Osteocyte (in vitro differentiated cells): ENCODE results near the gene CALD1. TPM values are rescaled to one million over a fixed set of nuclear protein-coding genes. Genes with fewer than 3 reads are reported as not detected.
A peak's percentile ranks its signal among the peaks of the same experiment; 100 is the strongest.

Experiments
- DNase-seq: peaks from one replicate; pipeline ENCODE4 v3.0.0; 2021; ENCODE audit warnings: mixed read lengths; ENCODE audit not compliant: unreplicated experiment; ENCODE audit errors: extremely low spot score
- H3K27ac Mint-ChIP-seq: one replicate; pipeline ENCODE4 v1.8.0; 2021; ENCODE audit warnings: mild to moderate bottlenecking, mixed read lengths; ENCODE audit not compliant: unreplicated experiment
- H3K27me3 Mint-ChIP-seq: one replicate; pipeline ENCODE4 v1.8.0; 2021; ENCODE audit warnings: mixed read lengths; ENCODE audit not compliant: unreplicated experiment
- H3K36me3 Mint-ChIP-seq: one replicate; pipeline ENCODE4 v1.8.0; 2021; ENCODE audit warnings: mixed read lengths; ENCODE audit not compliant: unreplicated experiment
- H3K4me1 Mint-ChIP-seq: one replicate; pipeline ENCODE4 v1.8.0; 2021; ENCODE audit warnings: mixed read lengths; ENCODE audit not compliant: unreplicated experiment
- H3K4me3 Mint-ChIP-seq: one replicate; pipeline ENCODE4 v1.8.0; 2021; ENCODE audit warnings: mild to moderate bottlenecking, moderate library complexity, mixed read lengths; ENCODE audit not compliant: unreplicated experiment
- H3K9me3 Mint-ChIP-seq: one replicate; pipeline ENCODE4 v1.8.0; 2021; ENCODE audit warnings: mixed read lengths; ENCODE audit not compliant: unreplicated experiment
- CTCF ChIP-seq: fragments of 200-600 bp; sonication (generic); IDR thresholded peaks from 2 replicates; pipeline ENCODE4 v1.5.0; 2021; ENCODE audit warnings: antibody characterized with exemption, mild to moderate bottlenecking, moderate library complexity
- total RNA-seq: library from RNA; stranded (reverse); gene quantifications from 2 replicates; pipeline ENCODE4 v1.2.1, GENCODE V29; 2021

CALD1 gene
- total RNA-seq, 1 donor from 2014 or later = 807 TPM

- H3K4me1 Mint-ChIP-seq = peaks cover 76% of the 10 kb centered on the region
- peak overlapping the region; percentile 87 for H3K27ac Mint-ChIP-seq
- TF ChIP-seq CTCF = no peak
- H3K27me3 Mint-ChIP-seq = no peaks in the 10 kb centered on the region
- H3K36me3 Mint-ChIP-seq = peaks cover 49% of the 10 kb centered on the region
- DNase-seq = peak; percentile 86
- H3K4me3 Mint-ChIP-seq = peak overlapping the region; percentile 77
- peaks cover 5% of the 10 kb centered on the region for H3K9me3 Mint-ChIP-seq
These were observed 111.8 kb downstream of the CALD1 start for GRCh38 chr7:134891262-134891695.

GRCh38 chr7:134891696-134892678, 112.6 kb downstream of the CALD1 start:
- TF ChIP-seq CTCF = no peak
- Mint-ChIP-seq H3K27ac (peak overlapping the region; percentile 87), H3K9me3 (peaks cover 5% of the 10 kb centered on the region), H3K4me3 (peak overlapping the region; percentile 77), H3K36me3 (peaks cover 52% of the 10 kb centered on the region), H3K4me1 (peaks cover 72% of the 10 kb centered on the region), H3K27me3 (no peaks in the 10 kb centered on the region)
- DNase-seq = no peak

DNA sequence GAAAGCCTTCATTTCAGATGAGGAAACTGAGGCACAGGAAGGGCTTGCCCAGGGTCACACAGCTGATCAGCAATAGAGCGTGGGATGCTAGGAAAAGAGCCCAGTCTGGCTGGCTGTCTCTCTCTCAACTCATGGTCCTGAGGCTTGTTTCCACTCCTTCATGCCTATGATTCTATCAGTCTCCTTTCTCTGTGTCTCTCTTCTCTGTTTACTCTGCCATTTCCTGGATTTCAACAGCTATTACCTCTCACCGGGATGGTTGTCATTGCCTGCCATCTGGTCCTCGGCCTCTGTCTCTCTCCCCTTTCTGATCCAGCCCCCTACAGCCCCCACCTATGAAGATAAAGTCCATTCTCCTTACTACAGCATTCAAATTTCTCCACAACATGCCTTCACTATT, 113.5 kb downstream of the CALD1 start:
- Mint-ChIP-seq H3K9me3 (peaks cover 5% of the 10 kb centered on the region), H3K27ac (peak overlapping the region; percentile 87), H3K36me3 (peaks cover 51% of the 10 kb centered on the region), H3K4me3 (peak overlapping the region; percentile 77), H3K27me3 (no peaks in the 10 kb centered on the region), H3K4me1 (peaks cover 65% of the 10 kb centered on the region)
- no peak for DNase-seq
- no peak for TF ChIP-seq CTCF

GRCh38 chr7:134893920-134894319, 114.5 kb downstream of the CALD1 start:
- Mint-ChIP-seq H3K36me3 (peaks cover 45% of the 10 kb centered on the region), H3K4me3 (no peak overlapping the region), H3K27me3 (no peaks in the 10 kb centered on the region), H3K9me3 (peaks cover 5% of the 10 kb centered on the region), H3K27ac (no peak overlapping the region), H3K4me1 (peaks cover 59% of the 10 kb centered on the region)
- no peak for TF ChIP-seq CTCF
- DNase-seq = no peak

GRCh38 chr7:134894928-134895327, 115.5 kb downstream of the CALD1 start:
- peaks cover 67% of the 10 kb centered on the region for H3K4me1 Mint-ChIP-seq
- no peak overlapping the region for H3K4me3 Mint-ChIP-seq
- no peak for TF ChIP-seq CTCF
- no peak for DNase-seq
- no peaks in the 10 kb centered on the region for H3K27me3 Mint-ChIP-seq
- peaks cover 5% of the 10 kb centered on the region for H3K9me3 Mint-ChIP-seq
- peaks cover 47% of the 10 kb centered on the region for H3K36me3 Mint-ChIP-seq
- H3K27ac Mint-ChIP-seq = peak overlapping the region; percentile 35
